Cortex of kidney (tissue), 1 donor: ENCODE results near the gene ZSWIM5.

Source experiments
- DNase-seq: peaks from one replicate; lab custom pipeline; 2025; lab: John Stamatoyannopoulos, UW

The ZSWIM5 gene

GRCh38 chr1:45018599-45019230 is 187.7 kb downstream of the ZSWIM5 start:
- no peak for DNase-seq

- no peak for DNase-seq
These were observed 189.6 kb downstream of the ZSWIM5 start for GRCh38 chr1:45016767-45017166.

DNA sequence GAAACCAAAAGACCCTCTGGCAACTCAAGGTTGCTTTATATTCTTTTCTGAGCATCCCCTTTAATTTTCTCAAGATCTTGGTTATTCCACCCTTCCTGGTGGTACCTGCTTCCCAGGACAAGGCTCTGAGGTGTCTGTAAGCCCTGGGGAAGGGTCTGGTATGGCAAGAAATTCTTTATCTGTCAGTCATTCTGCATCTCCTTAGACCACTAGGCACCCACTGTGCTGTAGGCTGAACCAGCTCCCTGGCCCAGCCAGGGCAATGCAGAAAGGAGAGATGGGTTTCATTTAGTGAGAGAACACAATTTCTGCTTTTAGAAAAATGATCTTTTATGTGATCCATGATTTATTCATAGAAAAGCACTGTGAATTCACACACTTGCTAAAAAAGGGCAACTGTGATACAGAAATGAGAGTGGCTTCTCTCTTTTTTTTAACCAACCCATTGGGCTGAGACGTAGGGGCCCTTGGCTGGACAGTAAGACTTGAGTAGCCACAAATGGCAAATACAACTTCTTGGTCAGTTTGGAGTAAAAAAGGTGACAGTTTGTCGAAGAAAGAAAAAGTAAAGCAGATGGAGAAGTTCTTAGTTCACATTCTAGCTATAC is 190.2 kb downstream of the ZSWIM5 start:
- no peak for DNase-seq

GRCh38 chr1:45015683-45016082 is 190.7 kb downstream of the ZSWIM5 start:
- no peak for DNase-seq

- no peak for DNase-seq
These were observed 191.9 kb downstream of the ZSWIM5 start for GRCh38 chr1:45014321-45015028.

- no peak for DNase-seq
These were observed 192.7 kb downstream of the ZSWIM5 start for GRCh38 chr1:45013551-45014209.

- DNase-seq: no peak
These were observed 193.6 kb downstream of the ZSWIM5 start for GRCh38 chr1:45012639-45013278.

GRCh38 chr1:45011837-45012638 is 194.4 kb downstream of the ZSWIM5 start, which contains the start of gene UROD:
UROD (plus strand) TSS chr1:45012254; CDS start chr1:45012266, 12 bp downstream.
- DNase-seq: no peak

- no peak for DNase-seq
These were observed 195.3 kb downstream of the ZSWIM5 start, which contains the start of gene HECTD3 for GRCh38 chr1:45010855-45011811. HECTD3 (minus strand) TSS chr1:45011324; CDS start chr1:45011257, 67 bp downstream.

DNA sequence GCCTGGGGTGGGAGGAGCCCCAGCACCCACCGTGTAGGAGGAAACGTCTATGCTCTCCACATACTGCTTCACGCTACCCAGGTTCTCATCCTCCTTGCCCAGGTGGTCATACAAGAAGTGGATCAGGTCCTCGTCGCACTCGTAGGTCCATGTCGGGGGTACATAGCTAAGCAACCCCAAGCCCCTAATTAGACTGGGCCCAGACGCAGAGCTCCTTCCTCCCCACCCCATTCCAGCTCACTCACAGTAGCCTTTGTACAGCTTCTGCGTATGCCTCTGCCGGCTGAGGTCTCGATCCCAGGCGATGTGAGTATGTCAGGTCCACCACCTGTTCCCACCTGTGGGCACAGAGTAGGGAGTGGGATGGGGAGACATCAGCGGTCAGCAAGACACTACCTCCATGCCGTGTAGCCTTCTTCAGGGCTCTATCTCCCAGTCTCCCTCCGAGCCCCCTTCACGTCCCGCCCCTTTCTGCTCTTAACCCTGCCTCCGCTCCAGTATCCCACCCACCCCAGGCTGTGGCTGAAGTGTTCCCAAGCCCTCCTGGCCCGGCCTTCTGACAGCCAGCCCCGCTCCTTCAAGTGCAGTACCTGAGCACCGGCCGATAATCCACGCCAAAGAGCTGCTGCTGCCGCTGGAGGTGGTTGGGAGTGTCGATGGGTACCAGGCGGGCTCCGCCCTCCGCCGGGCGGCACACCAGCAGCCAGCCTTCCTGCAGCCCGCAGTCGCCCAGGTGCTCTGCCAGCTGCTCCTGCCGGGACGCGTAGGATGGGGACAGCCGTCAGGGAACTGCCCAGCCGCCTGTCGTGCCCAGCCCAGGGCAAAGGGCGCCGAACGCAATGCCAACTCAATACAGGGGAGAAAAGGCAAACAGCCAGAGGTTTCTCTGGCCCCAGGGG is 196.2 kb downstream of the ZSWIM5 start:
- no peak for DNase-seq

GRCh38 chr1:45009296-45009865 is 197.0 kb downstream of the ZSWIM5 start:
- no peak for DNase-seq

- DNase-seq: no peak
These were observed 197.9 kb downstream of the ZSWIM5 start for GRCh38 chr1:45008516-45008915.

- DNase-seq: no peak
These were observed 198.3 kb downstream of the ZSWIM5 start for GRCh38 chr1:45008076-45008475.

- no peak for DNase-seq
These were observed 199.1 kb downstream of the ZSWIM5 start for GRCh38 chr1:45007311-45007710.

DNA sequence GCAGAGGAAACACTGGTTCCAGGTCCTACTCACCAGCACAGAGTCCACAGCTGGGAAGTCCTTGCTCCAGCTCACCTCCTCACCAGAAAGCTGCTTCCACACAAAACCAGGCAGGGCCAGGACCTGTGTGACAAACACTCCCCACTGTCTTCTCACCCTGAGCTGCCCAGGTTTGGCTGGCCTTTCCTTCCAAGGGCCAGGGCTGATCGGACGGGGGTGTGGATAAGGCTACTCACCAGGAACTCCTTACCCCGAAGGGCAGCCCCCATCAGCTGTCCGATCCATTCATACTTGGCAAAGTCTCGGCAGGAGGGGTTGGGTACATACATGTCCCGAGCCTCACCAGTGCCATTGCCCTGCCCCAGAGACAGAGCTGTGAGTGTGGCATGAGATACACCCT is 200.6 kb downstream of the ZSWIM5 start:
- no peak for DNase-seq

- DNase-seq: no peak
These were observed 202.0 kb downstream of the ZSWIM5 start for GRCh38 chr1:45004281-45004920.

GRCh38 chr1:45003741-45004140 is 202.7 kb downstream of the ZSWIM5 start:
- no peak for DNase-seq
